WTC11 (cell line): ENCODE measurements around the gene VSTM2L.

Source experiments
- ATF3 ChIP-seq: sonication (generic); formaldehyde crosslinking; conservative IDR thresholded peaks from 2 replicates; pipeline ENCODE4 v1.8.1; 2022; ENCODE audit warnings: mild to moderate bottlenecking, missing genetic modification reagents
- CREB1 ChIP-seq: sonication (generic); formaldehyde crosslinking; IDR thresholded peaks from 2 replicates; pipeline ENCODE4 v1.8.0; 2023; ENCODE audit warnings: mild to moderate bottlenecking, missing genetic modification reagents
- CTCF ChIP-seq: fragments of 200-600 bp; IDR thresholded peaks from 2 replicates; pipeline ENCODE4 v1.8.0; 2022; ENCODE audit warnings: antibody characterized with exemption
- FOXP1 ChIP-seq: sonication (generic); formaldehyde crosslinking; IDR thresholded peaks from 2 replicates; pipeline ENCODE4 v1.8.0; 2022; ENCODE audit warnings: missing genetic modification reagents, mild to moderate bottlenecking, moderate library complexity, borderline replicate concordance
- TEAD4 ChIP-seq: sonication (generic); formaldehyde crosslinking; IDR thresholded peaks from 2 replicates; pipeline ENCODE4 v1.8.0; 2022; ENCODE audit warnings: mild to moderate bottlenecking, missing genetic modification reagents
- USF2 ChIP-seq: sonication (generic); formaldehyde crosslinking; IDR thresholded peaks from 2 replicates; pipeline ENCODE4 v1.8.1; 2023; ENCODE audit warnings: mild to moderate bottlenecking, missing genetic modification reagents, moderate library complexity
- ZSCAN18 ChIP-seq: fragments of 250-450 bp; sonication (Bioruptor Pico); IDR thresholded peaks from 2 replicates; pipeline ENCODE4 v2.1.2; 2022; ENCODE audit warnings: mild to moderate bottlenecking, moderate library complexity
- TF ChIP-seq, protein P1 (sequence below): sonication (generic); formaldehyde crosslinking; IDR thresholded peaks from 2 replicates; pipeline ENCODE4 v1.8.0; 2023; ENCODE audit warnings: missing genetic modification reagents
- TF ChIP-seq, protein P2 (sequence below): fragments of 250-450 bp; sonication (Bioruptor Pico); IDR thresholded peaks from 2 replicates; pipeline ENCODE4 v1.9.0; 2021; ENCODE audit warnings: mild to moderate bottlenecking, borderline replicate concordance

DNA sequence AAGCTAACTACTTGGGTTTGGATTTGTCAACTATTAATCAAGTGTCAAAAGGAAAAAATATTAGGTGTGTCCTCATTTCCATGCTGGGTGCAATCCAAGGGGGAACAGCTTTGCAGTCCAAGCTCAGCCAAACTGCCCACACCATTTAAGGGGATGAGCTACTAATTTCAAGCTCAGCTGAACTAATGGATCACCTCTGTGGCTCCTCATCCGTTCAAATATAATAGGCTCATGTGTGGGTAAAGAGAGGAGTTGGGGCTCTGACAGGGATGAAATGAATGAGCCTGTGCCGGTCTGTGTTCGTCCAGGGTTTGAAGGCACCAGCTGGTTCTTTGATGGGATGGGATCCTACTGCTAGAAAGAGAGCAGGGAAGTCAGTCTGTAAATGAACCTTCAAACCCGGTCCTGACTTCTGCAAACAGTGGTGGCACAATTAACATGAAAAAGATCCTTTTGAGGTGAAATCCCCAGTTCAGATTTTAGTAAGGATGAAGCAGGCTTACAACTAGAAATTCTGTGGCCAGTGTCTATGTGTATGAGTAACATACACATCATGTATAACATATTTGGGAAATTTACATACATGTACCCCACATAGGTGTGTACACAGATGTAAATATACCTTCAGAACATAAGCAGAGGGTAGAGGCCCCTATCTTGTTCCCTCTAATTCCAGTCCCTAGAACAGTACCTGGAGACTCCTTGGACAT is 88.4 kb downstream of the VSTM2L start:
- TF ChIP-seq CTCF (no peak), USF2 (no peak), FOXP1 (no peak), ZSCAN18 (CRISPR knock-in tag) (no peak), CREB1 (no peak), TEAD4 (CRISPR knock-in tag) (no peak), ATF3 (no peak)
- TF ChIP-seq, protein P1, sequence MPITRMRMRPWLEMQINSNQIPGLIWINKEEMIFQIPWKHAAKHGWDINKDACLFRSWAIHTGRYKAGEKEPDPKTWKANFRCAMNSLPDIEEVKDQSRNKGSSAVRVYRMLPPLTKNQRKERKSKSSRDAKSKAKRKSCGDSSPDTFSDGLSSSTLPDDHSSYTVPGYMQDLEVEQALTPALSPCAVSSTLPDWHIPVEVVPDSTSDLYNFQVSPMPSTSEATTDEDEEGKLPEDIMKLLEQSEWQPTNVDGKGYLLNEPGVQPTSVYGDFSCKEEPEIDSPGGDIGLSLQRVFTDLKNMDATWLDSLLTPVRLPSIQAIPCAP (CRISPR knock-in tag) = no peak
- TF ChIP-seq, protein P2, sequence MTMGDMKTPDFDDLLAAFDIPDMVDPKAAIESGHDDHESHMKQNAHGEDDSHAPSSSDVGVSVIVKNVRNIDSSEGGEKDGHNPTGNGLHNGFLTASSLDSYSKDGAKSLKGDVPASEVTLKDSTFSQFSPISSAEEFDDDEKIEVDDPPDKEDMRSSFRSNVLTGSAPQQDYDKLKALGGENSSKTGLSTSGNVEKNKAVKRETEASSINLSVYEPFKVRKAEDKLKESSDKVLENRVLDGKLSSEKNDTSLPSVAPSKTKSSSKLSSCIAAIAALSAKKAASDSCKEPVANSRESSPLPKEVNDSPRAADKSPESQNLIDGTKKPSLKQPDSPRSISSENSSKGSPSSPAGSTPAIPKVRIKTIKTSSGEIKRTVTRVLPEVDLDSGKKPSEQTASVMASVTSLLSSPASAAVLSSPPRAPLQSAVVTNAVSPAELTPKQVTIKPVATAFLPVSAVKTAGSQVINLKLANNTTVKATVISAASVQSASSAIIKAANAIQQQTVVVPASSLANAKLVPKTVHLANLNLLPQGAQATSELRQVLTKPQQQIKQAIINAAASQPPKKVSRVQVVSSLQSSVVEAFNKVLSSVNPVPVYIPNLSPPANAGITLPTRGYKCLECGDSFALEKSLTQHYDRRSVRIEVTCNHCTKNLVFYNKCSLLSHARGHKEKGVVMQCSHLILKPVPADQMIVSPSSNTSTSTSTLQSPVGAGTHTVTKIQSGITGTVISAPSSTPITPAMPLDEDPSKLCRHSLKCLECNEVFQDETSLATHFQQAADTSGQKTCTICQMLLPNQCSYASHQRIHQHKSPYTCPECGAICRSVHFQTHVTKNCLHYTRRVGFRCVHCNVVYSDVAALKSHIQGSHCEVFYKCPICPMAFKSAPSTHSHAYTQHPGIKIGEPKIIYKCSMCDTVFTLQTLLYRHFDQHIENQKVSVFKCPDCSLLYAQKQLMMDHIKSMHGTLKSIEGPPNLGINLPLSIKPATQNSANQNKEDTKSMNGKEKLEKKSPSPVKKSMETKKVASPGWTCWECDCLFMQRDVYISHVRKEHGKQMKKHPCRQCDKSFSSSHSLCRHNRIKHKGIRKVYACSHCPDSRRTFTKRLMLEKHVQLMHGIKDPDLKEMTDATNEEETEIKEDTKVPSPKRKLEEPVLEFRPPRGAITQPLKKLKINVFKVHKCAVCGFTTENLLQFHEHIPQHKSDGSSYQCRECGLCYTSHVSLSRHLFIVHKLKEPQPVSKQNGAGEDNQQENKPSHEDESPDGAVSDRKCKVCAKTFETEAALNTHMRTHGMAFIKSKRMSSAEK (CRISPR knock-in tag) = no peak
